T-helper 1 cell treated with Interleukin-12 subunit alpha and Interleukin-12 subunit beta and Interleukin-4 antibody, amounts not matched to agents 30 ng/mL and 1 ng/mL, for 36 hours (primary cell): ENCODE results near the gene PTPRM. TPM values are rescaled to one million over a fixed set of nuclear protein-coding genes. Genes with fewer than 3 reads are reported as not detected.

Experiments
- intact Hi-C: fragments of 100-400 bp; cut with micrococcal nuclease; formaldehyde crosslinking; loops from one replicate; pipeline ENCODE4 v1.15.1; 2024
- total RNA-seq: library from RNA; stranded (reverse); gene quantifications from 2 replicates; pipeline ENCODE4 v1.2.3, GENCODE V29; 2022

Gene PTPRM
- total RNA-seq, 1 donor from 2014 or later, result 8.2 TPM

DNA sequence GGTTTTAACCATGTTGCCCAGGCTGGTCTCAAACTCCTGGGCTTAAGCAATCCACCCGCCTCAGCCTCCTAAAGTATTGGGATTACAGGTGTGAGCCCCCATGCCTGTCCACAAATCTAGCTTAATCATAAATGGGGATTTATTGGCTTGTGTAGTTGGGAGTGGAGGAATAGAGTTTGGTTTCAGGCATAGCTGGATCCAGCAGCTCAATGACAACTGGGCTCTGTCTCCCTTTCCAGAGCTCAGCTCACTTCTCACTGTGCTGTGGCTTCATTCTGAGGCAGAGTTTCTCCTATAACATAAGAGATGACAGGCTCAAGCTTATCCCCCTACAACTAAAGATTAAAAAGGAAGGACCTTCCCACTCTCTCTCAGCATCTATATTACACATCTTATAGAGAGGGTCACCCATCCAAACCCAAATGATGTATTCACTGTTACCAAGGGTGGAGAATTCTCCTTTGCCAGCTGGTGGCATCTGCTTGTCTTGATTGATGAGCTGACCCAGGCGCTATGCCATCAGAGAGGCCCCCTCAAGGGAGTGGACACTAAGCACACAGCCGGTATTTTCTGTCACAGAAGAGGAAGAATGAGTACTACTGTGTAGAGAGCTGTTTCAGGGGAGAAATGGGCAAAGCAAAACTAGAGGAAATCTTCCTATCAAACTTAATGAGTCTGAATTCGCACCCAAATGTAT is 280.4 kb downstream of the PTPRM start:
- intact Hi-C loops, result no loop called here

DNA sequence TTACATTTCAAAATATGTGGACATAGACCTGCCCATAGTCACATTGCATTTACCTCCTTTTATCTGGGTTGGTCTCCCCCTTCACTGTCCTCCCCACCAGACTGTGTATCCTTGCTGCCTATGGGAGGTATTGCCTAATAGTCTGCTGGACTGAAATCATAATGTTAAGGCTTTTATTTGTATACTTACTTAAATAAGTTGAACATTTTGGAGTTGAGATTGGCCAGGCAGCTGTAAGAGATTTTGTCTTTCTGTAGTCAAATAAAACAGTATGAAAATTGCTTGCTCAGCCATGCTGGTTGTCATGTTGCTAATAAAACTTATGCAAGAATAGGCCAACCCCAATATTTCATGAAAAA is 280.9 kb downstream of the PTPRM start:
- intact Hi-C loops, result no loop called here

DNA sequence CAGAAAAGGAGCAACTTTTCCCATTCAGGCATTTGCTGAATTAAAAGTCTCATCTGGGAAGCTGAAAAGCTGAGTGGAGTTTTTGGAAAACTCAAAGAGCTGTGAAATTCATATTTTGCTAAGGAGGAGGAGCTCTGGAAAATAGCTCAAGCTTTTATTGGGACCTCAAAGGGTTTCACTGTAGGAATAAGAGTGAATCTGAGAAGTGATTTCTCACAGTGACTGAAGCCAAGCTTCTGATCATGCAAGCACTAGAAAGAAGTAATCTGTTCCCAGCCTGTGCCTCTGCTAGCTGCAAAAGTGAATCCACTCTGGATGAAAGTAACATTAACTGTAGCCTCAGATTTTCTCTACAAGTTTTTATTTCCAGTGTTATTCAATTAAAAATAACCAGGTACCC is 283.3 kb downstream of the PTPRM start:
- intact Hi-C loops, result no loop called here

DNA sequence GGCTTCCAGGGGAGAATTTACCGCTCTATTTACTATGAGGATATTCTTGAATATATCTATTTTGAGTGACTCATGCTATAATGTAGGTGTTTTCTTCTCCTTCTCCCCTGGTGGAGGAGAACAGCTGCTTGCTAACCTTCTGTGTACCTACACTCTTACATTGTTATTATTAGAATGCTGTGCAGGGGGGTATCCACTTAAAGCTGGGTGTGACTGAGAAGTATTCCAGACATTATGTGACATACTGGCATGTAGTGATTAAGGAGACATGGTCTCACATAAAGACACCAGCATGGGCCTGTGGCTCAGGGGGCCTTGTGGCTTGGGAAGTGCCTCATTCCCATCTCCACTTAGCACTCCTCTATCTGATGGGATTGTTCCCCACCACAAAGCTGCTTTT is 287.9 kb downstream of the PTPRM start:
- intact Hi-C loops, result no loop called here

DNA sequence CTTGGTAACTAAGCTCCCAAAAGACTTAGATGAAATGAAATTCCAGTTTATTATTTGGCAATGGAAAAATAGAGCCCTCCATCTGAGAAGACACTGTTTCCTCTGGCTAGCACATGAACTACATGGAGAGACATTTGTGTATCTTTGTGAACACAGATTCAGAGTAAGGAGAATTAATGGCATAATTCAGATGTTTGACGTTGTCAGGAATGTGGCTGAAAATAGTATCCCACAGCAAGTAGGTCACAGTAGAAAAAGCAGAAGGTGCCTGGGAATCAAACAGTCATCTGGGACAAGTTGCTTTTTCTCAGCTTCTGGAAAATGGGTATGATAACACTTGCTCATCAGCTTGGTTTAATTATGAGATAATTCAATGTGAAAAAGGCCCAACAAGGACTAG is 288.6 kb downstream of the PTPRM start:
- intact Hi-C loops, result no loop called here

DNA sequence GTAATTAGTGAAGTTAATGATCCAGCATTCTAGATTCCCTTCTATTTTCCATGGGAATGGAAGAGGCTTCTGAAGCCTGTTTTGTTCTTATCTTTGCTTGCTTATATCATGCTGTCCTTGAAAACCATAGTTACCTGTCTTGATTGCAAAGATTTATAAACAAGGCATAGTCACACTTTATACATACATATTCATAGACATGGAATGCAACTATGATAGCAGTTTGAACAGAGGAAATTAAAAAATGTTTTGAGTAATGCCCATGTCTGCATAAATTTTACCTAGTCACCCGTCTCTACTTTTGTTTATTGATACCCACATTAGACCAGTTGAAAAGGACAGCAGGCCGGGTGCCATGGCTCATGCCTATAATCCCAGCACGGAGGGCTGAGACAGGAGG is 289.0 kb downstream of the PTPRM start:
- intact Hi-C loops, result no loop called here

DNA sequence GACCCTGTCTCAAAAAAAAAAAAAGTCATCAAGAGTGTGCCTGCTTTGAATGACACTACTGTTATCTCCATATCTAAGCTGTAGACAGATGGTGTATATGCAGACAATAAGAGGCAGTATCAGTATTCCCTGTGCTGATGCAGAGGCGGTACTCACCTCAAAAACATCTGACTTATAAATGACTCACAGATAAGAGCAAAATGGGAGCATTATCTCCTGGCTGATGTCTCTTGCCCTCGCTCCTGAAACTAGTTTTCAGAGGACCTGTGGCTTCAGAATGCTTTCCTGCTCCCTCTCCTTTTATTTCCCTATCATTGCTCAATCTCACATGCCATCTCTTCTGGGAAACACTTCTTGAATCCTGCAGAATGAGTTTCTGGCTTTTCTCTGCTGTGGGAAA is 289.6 kb downstream of the PTPRM start:
- intact Hi-C loops, result no loop called here

DNA sequence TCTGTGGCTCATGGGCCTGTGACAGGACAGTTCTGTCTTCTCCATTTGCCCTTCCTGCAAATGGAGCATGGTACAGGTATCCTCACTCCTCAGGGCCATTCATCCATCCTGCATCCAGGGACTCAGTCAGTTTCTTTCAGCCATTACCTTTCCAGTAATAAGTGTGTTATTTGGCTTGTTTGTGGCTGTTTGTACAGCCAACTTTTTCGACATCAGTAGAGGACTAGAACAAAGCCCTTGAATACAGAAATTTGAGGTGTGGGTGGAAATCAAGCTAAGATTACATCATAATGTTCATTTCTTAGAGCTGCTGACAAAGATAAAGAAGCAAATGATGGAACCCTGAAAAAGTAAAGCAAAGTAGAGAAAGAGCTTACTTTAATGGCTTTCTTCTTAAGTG is 290.4 kb downstream of the PTPRM start:
- intact Hi-C loops, result no loop called here

DNA sequence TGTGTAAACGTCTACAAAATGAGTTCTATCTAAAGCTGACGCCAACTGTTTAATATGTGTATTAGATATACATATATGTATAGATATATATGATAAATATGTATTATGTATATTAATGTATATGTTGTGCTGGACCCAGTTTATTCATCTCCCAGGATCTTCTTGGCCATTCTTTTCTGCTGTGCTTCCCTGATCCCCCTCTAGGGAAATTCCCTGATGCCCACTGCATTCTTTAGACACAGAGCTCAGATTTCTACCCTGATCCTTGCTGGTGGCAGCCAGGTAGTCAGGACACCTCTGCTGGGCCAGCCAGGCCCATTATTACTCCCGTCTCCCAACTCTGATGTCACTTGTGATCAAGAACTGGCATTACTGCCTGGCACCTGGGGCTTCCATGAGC is 292.0 kb downstream of the PTPRM start:
- intact Hi-C loops, result no loop called here

DNA sequence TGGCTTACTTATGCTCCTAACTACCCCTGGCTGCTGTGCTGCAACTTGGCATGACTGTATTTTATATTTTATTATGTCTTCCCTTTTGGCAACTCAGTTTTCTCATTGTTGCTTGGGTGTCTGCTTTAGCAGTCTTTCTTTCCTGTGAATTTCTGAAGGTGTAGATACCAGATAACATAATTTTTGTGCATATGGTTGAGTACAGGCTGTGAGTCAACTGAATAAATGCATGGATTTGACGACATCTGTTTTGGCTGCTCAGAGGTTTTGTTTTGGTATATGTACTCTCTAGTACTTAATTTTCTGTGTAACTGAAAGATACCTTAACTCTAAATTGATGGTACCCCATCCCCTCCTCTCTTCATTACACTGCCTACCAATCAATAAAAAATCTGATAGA is 303.1 kb downstream of the PTPRM start:
- intact Hi-C loops, result no loop called here

DNA sequence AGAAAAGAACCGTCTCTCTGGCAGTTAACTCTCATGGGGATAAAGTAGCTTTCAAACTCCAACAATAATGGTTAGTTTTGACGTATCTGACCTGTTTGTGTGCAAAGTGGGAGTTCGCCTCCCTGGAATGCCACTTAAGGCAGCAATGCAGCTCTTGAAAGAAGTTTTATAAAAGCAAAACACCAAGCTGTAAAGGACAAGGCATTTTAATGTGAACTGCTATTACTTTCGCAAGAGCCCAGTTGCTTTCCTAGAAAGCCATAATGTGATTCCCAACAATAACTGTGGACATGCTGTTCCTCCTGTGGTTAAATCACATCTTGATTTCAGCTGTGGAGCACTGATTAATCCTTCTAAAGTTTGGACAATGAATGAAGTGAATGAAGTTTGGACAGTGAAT is 303.7 kb downstream of the PTPRM start:
- intact Hi-C loops, result no loop called here

DNA sequence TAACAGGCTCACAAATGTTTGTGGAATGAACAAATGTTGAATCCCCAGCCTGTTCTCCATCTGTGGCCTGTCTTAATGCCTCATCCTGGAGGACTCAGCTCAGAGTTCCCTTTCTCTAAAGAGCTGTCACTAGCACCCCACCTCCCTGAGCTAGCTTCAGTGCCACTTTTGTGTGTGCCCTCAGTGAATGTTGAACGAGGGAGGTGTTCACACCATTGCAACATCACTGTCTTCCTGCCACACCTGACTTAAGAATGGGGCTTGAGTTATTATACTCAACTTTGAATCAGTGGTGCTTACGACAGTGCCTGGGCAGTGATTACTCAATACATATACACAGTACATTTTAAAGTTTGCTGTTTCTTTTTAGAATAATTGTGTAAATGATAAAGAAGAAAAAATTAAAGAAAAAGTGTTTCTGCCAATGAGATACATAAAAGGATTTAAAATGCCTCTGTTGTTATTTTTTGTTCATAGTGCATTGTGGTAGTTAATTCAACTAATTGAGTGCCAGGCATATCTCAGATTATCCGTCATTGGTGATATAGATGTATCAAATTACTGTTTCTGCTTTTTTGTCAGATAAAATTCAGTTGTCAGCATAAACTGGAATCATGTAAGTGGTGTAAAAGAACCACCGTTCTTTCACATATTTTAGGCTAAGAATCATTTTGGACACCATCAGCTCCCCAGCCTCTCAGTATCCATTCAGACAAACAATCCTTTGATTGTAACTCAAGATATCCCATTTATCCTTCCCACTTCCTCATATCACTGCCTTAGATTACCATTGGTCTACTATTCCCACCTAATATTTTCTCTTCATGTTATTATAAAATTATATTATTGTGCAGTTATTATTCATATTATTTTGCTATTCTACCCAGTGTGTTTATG is 304.7 kb downstream of the PTPRM start:
- intact Hi-C loops, result no loop called here

DNA sequence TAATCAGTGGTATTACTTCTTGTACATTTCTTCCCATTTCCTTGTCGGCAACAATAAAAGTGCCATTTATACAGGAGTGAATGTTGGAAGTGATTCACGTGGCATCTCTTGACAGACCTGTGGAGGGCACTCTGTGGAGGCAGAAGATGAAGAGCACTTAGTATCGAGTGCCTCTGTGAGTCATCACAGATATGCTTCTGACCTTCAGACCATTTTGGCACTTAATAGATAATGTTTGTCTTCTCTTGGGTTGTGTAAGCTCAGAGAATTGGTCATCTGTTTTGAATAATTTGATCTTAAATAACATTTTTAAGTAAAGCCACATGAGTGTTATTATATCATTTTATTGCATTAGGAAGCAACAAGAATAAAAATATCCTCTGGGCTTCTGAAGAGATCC is 305.5 kb downstream of the PTPRM start:
- intact Hi-C loops, result no loop called here

DNA sequence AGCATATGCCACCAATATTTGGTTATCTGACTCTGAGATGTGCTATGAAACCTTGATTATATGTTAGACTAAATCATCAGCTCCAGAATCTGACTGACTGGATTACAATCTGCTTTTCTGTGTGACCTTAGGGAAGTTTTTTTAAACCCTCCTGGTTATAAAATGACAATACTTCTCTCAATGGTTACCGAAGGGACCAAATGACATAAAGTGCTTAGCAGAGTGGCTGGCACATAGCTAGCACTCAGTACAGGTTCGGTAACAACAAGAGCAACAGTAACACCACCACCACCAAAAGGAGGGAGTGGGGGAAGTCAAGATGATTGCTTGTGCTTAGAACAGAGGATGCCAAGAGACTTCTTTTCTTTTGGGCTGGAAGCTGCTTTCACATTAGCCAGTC is 306.2 kb downstream of the PTPRM start:
- intact Hi-C loops, result no loop called here

DNA sequence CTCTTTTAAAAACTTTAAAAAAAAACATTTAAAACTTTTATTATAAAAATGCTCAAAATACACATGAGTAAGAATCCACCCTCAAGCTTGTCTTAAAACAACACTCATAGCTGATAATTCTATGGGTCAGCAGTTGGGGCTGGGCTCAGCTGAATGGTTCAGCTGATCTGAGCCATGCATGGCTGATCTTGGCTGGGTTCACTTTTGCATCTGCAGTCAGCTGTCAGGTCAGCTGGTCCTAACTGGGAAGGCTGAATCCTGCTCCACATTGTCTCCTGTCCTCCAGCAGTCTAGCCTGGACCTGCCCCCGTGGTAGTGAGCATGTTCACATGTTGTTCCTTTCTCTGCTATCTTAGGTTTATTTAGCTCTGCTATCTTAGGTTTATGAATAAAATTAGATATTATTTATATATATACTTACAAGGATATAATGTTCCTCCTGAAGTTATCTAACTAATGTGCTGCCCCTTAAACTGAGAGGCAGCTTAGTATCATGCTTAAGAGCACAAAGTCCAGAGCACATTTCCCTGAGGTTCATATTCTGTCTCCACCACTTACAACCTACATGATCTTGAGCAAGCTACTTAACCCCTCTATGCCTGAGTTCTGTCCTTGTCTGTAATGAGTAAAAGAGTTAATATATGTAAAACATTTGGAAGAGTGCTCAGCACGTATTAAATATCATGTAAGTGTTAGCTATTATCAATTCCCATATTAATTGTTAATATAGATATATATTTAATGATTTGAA is 309.4 kb downstream of the PTPRM start:
- intact Hi-C loops, result no loop called here

DNA sequence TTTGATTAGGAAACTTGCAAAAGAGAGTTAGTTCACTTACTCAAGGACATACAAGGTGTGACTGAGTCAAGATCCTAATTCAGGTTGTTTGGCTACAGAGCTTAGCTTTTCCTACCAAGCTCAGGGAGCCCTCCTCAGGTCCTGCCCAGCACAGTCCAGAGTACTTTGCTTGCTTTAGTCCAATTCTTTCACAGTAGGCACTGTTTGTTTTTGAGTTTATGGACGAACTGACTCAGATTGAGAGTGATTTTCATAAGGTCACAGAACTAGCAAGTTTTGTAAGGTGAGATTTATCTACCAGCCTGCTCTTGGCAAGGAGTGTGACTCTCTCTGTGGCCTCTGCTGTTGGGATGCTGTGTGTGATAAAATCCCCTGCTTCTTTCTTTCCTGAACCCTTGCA is 310.5 kb downstream of the PTPRM start:
- intact Hi-C loops, result no loop called here

DNA sequence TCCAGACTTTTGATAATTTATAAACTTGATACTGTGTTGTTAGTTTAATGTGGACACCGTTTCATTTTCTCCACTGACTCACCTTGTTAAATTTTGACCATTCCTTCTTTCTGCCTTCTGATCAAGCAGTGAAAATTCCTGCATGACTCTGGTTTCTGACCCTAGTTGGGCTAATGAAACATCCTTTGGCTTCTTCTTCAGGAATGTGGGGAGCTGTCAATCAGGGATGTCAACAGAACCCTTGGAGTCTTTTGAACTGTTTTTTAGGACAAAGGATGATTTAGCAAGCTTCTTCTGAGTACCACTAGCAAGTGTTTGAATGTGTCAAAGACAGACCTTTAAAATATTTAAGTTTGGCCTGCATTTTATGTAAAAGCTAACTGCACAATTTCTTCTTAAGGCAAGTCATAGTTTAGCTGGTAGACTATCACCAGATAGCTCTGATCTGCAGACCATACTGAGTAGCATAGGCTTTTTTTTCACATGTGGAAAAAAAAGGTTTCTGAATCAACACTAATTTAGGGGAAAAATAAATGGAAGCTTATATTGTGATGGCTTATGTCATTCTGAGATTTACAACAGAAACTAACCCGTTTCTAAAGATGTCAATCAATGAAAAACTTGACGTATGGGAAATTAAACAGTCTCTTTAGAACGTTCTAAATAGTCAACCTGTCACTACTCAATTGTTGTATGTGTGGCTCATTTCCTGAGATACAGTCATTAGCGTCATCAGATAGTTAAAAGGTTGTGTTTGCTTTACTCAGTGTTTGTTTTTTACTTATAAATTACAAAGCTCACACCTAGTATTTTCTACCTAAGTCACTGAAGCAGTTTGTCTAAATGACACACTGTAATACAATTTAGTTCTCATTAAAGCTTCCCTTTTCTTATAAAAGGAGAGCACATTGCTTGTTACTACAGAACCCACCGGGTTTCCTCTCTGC is 311.4 kb downstream of the PTPRM start:
- intact Hi-C loops, result no loop called here

DNA sequence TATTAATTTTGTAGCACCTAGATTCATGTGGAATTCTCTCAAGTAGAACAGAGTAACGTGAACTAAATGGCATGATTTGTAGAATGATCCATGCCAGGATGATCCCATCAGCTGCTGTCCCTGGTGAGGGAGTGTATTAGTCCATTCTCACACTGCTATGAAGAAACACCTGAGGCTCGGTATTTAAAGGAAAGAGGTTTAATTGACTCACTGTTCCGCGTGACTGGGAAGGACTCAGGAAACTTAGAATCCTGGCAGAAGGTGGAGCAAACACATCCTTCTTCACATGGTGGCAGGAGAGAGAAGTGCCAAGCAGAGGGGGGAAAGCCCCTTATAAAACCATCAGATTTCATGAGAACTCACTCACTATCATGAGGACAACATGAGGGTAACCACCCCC is 312.6 kb downstream of the PTPRM start:
- intact Hi-C loops, result no loop called here

DNA sequence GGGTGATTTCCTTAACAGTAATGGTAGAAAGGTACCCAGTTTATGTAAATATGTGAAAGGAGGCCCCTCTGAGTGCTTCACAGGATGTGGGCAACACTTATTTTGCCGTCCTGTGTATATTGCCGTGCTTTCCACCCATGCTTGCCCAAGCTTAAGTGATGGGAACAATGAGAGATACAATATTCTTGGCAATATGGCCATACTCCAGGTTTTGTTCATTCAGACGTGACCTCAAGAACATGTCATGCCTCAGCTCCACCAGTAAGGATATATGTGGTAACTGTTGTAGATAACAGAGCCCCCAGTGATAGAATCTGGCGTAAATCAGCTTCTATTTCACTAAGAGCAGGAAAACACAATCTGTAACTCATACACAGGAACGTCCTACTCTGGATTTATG is 318.7 kb downstream of the PTPRM start:
- intact Hi-C loops, result no loop called here

DNA sequence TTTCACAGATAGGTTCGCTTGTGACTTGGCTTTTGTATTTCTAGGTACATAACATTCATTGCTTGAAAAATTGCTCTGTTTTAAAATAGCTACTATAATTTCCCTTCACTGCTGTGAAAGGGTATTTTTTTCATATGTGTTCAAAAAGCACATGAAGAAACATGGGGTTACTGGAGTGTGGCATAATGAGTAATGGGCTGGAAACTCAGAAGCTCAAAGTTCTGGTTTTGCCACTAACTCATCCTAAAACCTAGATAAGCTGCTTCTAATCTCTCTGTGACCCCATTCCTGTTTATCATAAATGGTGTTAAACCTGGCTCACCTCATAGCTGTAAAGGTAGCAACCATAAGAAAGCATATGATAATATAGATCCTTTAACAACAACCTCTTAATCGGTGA is 319.3 kb downstream of the PTPRM start:
- intact Hi-C loops, result no loop called here

DNA sequence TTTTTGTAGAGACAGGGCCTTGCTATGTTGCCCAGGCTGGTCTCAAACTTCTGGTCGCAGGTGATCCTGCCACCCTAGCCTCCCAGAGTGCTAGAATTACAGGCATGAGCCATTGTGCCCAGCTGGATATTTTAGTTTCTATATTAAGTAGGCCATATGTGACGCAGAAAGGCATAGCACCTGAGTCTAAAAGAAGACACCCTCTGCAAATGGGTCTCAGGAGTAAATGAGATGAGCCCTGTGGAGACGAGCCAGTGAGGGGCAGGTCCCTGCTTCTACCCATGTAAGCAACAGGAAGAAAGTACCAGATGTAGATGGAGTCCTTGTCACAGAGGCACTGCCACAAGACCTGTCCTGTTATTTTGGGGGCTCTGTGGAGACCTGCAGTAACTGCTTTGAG is 322.4 kb downstream of the PTPRM start:
- intact Hi-C loops, result no loop called here
